Pulmonary artery endothelial cell (primary cell): ENCODE measurements around the gene DLX4. TPM values are rescaled to one million over a fixed set of nuclear protein-coding genes. Genes with fewer than 3 reads are reported as not detected.

Experiments
- DNase-seq: peaks from one replicate; pipeline ENCODE4 v3.0.0-alpha.2; 2011; ENCODE audit warnings: low read depth, low spot score
- total RNA-seq: library from RNA; depleted of rRNA; stranded (reverse); fragments of >200 nt; gene quantifications from 2 replicates; pipeline ENCODE4 v1.2.3, GENCODE V29; 2014

Gene DLX4
- total RNA-seq, 1 donor from 2014 or later, result not detected

GRCh38 chr17:49987290-49987585 is 18.2 kb downstream of the DLX4 start:
- no peak for DNase-seq

DNA sequence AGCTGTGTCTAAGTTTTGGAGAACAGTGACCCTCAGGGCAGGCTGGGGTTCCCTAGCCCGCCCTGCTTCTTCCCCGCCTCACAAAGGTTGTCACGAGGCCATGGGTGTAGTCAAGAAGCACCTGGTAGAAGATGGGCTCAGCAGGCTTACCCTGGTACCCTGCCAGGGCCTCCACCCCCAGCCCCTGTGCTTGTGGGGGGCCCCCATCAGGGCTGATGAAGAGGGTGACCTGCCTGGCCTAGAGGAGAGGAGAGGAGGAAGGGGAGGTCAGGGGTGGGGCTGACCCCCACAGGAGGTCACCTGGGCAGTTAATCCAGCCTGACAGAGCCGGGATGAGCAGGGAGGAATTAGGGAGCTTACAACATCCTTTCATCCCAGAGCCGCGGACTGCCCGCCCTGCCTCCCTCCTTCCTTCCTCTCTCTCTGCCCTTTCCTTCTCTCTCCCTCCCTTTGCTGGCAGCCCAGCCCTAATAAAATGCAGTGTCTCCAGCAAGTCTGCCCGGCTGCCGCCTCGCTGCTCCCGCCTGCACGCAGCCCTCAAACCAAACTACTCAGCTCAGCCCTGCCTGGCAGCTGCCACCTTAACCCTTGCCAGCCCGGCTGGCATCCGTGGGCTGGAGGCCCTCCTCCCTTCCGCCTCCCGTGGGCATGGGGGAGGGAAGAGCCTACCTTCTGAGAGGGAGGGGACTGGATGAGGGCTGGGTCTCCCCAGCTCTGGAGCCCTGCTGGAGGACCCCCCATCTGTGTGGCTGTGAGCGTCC is 18.9 kb downstream of the DLX4 start:
- no peak for DNase-seq

GRCh38 chr17:49989518-49989880 is 20.5 kb downstream of the DLX4 start:
- DNase-seq, result no peak

DNA sequence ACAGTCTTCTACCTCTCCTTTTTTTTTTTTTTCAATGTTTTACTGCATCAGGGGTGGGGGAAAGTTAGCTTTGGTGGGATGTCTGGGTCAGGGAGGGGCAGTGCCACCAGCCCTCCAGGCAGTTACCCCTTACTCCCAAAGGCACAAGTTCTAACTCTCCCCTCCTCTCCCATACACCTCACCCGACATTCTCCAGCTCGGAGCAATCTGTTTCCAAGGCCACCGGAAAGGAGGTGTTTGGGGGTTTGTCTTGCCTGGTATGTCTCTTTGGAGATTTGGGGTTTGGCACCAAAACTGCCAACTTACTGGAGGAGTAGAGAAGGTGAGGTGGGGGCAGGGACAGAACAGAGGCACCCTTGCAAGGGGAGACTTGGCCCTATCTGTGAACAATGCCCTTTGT is 21.3 kb downstream of the DLX4 start:
- DNase-seq, result no peak

- no peak for DNase-seq
Observed at GRCh38 chr17:49990921-49991320, 21.9 kb downstream of the DLX4 start.

- no peak for DNase-seq
Observed at GRCh38 chr17:49991409-49991808, 22.4 kb downstream of the DLX4 start.

GRCh38 chr17:49992191-49992932 is 23.4 kb downstream of the DLX4 start:
- no peak for DNase-seq

GRCh38 chr17:49992933-49993422 is 24.0 kb downstream of the DLX4 start:
- DNase-seq, result no peak

DNA sequence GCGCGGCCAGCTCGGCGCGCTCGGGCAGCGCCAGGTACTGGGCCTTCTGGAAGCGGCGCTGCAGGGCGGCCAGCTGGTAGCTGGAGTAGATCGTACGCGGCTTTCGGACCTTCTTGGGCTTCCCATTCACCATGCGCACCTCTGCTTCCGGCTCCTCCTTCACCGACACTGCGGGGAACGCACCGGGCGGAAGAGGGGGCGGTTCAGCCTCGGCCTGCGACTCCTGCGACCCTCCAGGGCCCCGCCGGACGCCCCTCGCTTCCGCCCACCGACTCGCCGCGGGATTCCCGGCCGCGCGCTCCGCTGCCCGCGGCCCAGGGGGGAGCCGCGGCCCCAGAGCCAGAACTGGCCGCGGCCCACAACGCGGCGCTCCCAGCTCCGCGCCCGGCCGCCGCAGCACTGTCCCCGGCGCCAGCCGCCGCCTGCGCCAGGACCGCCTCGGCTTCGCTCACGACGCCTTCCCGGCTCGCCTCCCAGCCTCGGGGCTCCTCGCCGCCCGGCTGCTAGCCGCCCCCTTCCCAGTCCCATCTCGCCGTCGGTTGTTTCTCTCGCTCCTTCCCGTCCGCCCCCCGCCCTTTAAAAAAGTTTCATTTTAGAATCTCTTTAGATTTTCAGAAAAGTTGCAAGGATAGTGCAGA is 24.6 kb downstream of the DLX4 start:
- DNase-seq, result no peak

DNA sequence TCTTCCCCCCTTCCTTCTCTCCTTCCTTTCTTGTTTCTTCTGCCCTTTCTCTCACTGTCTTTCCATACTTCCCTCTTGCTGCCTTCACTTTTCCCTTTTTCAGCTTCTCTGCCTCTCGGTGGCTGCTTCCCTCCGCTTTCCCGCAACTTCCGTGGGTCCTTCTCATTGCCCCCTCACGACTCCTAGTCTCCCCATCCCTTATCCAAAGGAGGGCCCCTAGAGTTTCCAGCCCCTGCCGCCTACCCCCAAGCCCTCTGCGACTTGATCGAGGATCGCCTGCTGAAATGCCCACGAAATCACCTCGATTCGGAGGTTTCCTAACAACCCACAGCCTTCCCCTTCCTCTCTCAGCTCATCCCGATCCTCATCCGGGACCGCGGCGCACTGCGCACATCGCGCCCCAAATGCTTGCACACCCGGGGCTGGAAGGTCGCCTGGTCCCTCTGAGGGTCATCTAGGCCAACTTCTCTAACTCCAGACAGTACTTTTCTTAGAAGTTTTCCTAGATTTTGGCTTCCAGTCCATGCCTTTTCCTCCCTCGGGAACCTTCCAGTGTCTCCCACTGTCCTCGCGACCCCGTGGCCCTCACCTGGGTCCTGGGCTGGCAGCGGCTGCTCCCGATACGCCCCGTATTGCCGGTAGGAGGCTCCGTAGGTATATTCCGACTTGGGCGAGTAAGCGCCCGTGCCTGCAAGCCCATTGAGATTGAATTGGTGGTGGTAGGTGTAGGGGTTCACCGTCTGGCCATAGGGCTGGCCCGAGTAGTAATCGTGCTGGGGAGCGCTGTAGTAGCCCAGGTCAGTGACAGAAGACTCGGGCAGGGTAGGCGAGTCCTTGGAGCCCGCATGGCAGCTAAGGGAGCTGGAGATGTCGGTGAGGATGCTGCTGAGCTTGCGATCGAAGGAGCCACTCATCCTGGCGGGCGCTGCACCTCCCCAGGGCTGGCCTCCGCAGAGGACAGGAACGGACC is 25.4 kb downstream of the DLX4 start:
- DNase-seq, result no peak

- peak; percentile 11 for DNase-seq
Observed at GRCh38 chr17:49995055-49995738, 26.2 kb downstream of the DLX4 start, which contains the start of gene DLX3. DLX3 (minus strand) TSS chr17:49995224; CDS start chr17:49994998, 226 bp downstream.

GRCh38 chr17:49996121-49996494 is 27.1 kb downstream of the DLX4 start:
- DNase-seq, result no peak

GRCh38 chr17:49996495-49997300 is 27.7 kb downstream of the DLX4 start:
- no peak for DNase-seq

DNA sequence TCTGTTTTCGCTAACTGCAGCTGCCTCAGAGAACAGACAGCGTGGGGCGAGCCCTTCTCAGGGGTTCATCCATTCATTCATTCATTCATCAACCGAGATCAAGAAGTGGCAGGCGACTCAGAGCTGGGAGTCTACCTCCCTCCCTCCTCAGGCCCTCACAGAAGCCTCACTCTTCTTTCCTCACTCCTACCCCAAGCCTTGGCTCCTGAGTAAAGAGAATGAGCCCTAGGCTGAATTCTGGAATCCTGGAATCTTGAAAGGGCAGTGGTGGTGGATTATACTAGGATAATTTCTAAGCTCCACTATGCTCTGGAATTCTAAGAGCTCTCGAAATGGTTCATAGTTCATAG is 28.3 kb downstream of the DLX4 start:
- DNase-seq, result no peak

- DNase-seq, result peak; percentile 51
Observed at GRCh38 chr17:49997773-49998703, 29.0 kb downstream of the DLX4 start.

DNA sequence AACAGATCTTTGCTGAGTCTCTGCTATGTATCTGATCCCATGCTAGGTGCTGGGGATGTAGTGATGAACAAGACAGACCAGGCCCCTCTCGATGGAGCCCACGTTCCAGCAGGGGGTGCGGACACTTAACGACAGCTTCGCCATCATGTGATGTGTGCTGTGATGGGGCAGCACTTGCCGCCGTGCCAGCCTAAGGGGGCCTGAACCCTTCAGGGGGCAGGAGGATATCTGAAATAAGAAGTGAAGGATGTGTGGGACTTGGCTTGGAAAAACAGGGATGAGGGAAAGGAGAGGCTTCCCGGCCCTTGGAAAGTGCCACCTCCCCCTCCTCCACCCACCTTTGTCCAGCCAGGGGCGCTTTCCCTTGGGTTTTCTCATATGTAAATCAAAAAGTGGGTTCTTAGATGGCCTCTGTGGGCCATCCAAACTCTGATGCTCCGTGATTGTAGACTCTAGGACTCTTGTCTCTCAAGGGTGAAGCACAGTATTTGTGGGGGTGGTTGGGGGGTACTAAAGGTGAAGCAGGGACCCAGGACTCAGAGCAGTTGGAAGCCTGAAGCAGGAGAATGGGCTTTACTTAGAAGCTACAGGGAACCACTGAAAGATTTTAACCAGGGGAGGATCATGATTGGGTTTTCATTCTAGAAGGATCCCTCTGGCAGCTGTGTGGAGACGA is 30.0 kb downstream of the DLX4 start:
- no peak for DNase-seq

GRCh38 chr17:50003911-50004310 is 34.9 kb downstream of the DLX4 start:
- DNase-seq, result no peak

- DNase-seq, result no peak
Observed at GRCh38 chr17:50009282-50009681, 40.3 kb downstream of the DLX4 start.
